Left ventricle myocardium superior (tissue), 1 donor: ENCODE results near the gene MRPL12. TPM values are rescaled to one million over a fixed set of nuclear protein-coding genes. Genes with fewer than 3 reads are reported as not detected.
"Not testable (repeated sequence)": the region's sequence is repeated elsewhere in the genome, so short reads cannot be mapped to it uniquely, and the experiment has no call there.

Experiments
- ATAC-seq: fragments of 200-7000 bp; cut with Tn5 transposase; one replicate; pipeline ENCODE4 v1.9.1; 2020; ENCODE audit warnings: mild to moderate bottlenecking, moderate library complexity
- DNase-seq: peaks from one replicate; pipeline ENCODE4 v3.0.0-alpha.2; 2020
- intact Hi-C: fragments of 100-400 bp; cut with micrococcal nuclease; formaldehyde crosslinking; loops from one replicate; pipeline ENCODE4 v1.11.0; 2022
- long read RNA-seq: library from polyadenylated mRNA; unstranded; transcript quantifications from one replicate; pipeline ENCODE4 v2.0.0, GENCODE V29; 2021
- total RNA-seq: library from RNA; stranded (reverse); fragmentation: NEBNext Ultra II Directional; extraction: Animal tissue kit (Norgen Biotek cat#: 25700); gene quantifications from one replicate; pipeline ENCODE4 v1.2.1, GENCODE V29; 2021
- donor health status: DM: no; HTN: yes; CAD: no; lungs with severe emphysema.

MRPL12 gene
- total RNA-seq, result 184 TPM
- long read RNA-seq, transcript MRPL12-201 (5 exons, 1,028 nt), result major isoform, 246 of 264 reads
- long read RNA-seq, partial matches to known transcripts, result 14 of 264 reads
- long read RNA-seq, other reads (novel, unspliced or antisense), result 4 of 264 reads

- DNase-seq, result peak; percentile 96
- intact Hi-C loops, result no loop called here
- peak; percentile 93 for ATAC-seq
Observed at GRCh38 chr17:81702934-81703746, at the start of gene MRPL12. Gene MRPL12 (plus strand): TSS chr17:81703367. CDS start chr17:81703502, 135 bp downstream.

- ATAC-seq (no peak), DNase-seq (no peak)
- intact Hi-C loops, result no loop called here
Observed at GRCh38 chr17:81655378-81656117, 47.6 kb upstream of the MRPL12 start.

GRCh38 chr17:81656118-81656743 is 46.9 kb upstream of the MRPL12 start, which contains the start of gene PDE6G:
Gene PDE6G (minus strand): TSS chr17:81656542. CDS start chr17:81653305, 3,237 bp downstream.
- intact Hi-C loops, result no loop called here
- DNase-seq, result no peak
- ATAC-seq, result no peak

- intact Hi-C loops, result no loop called here
- ATAC-seq, result no peak
- no peak for DNase-seq
Observed at GRCh38 chr17:81656835-81657234, 46.3 kb upstream of the MRPL12 start.

- intact Hi-C loops, result no loop called here
- no peak for ATAC-seq
Observed at GRCh38 chr17:81659038-81659437, 44.1 kb upstream of the MRPL12 start.

GRCh38 chr17:81660441-81660840 is 42.7 kb upstream of the MRPL12 start:
- DNase-seq, result no peak
- no peak for ATAC-seq
- intact Hi-C loops, result no loop called here

More at GRCh38 chr17:81659038-81659437, 44.1 kb upstream of the MRPL12 start:
- no peak for DNase-seq

GRCh38 chr17:81662002-81662401 is 41.2 kb upstream of the MRPL12 start:
- intact Hi-C loops, result no loop called here
- ATAC-seq (no peak), DNase-seq (no peak)

GRCh38 chr17:81664051-81664470 is 39.1 kb upstream of the MRPL12 start:
- DNase-seq (no peak), ATAC-seq (no peak)
- intact Hi-C loops, result no loop called here

GRCh38 chr17:81665205-81666091 is 37.7 kb upstream of the MRPL12 start:
- intact Hi-C loops, result no loop called here
- ATAC-seq (peak; percentile 8), DNase-seq (no peak)

GRCh38 chr17:81666092-81666341 is 37.1 kb upstream of the MRPL12 start:
- no peak for DNase-seq
- intact Hi-C loops, result no loop called here
- ATAC-seq, result peak; percentile 30

GRCh38 chr17:81666342-81667191 is 36.6 kb upstream of the MRPL12 start, which contains the start of the genes CCDC137 and OXLD1:
Gene CCDC137 (plus strand): TSS chr17:81666737. CDS start chr17:81666767, 30 bp downstream.
Gene OXLD1 (minus strand): TSS chr17:81666605. CDS start chr17:81666577, 28 bp downstream.
- intact Hi-C loops, result no loop called here
- ATAC-seq, result peak; percentile 99
- peak; percentile 98 for DNase-seq

GRCh38 chr17:81667754-81668153 is 35.4 kb upstream of the MRPL12 start:
- intact Hi-C loops, result no loop called here
- ATAC-seq (no peak), DNase-seq (no peak)

GRCh38 chr17:81672504-81672903 is 30.7 kb upstream of the MRPL12 start:
- DNase-seq (no peak), ATAC-seq (no peak)
- intact Hi-C loops, result no loop called here

GRCh38 chr17:81672954-81673353 is 30.2 kb upstream of the MRPL12 start:
- intact Hi-C loops, result no loop called here
- no peak for DNase-seq
- ATAC-seq, result no peak

- intact Hi-C loops, result no loop called here
- ATAC-seq (no peak), DNase-seq (no peak)
Observed at GRCh38 chr17:81673561-81674258, 29.5 kb upstream of the MRPL12 start.

GRCh38 chr17:81675515-81676221 is 27.5 kb upstream of the MRPL12 start:
- DNase-seq, result peak; percentile 42
- ATAC-seq, intact Hi-C loops: not testable (repeated sequence)

- DNase-seq (no peak), ATAC-seq (no peak)
Observed at GRCh38 chr17:81676906-81677305, 26.3 kb upstream of the MRPL12 start.

More at GRCh38 chr17:81676906-81677305, 26.3 kb upstream of the MRPL12 start:
- intact Hi-C loops, result no loop called here
